Liver (tissue), 9 donors: ENCODE measurements around the gene PLA2G4F. TPM values are rescaled to one million over a fixed set of nuclear protein-coding genes. Genes with fewer than 3 reads are reported as not detected.

Experiments used
- DNase-seq: peaks from one replicate; pipeline ENCODE4 v3.0.0-alpha.2; 2017; ENCODE audit warnings: low spot score
- H3K27ac ChIP-seq, 2 donors: one replicate each; pipeline ENCODE4 v1.7.0; 2013; ENCODE audit warnings: inconsistent platforms in 2 of 2, low read length in 2 of 2, control low read depth in 1 of 2, low read depth in 1 of 2, mild to moderate bottlenecking in 1 of 2
- H3K27me3 ChIP-seq, 4 donors: one replicate each; pipeline versions ENCODE4 v1.6.1 to v1.7.0; 2013; ENCODE audit warnings: low read length in 3 of 4, inconsistent platforms in 1 of 4, mild to moderate bottlenecking in 1 of 4, moderate library complexity in 1 of 4; ENCODE audit not compliant: control insufficient read depth in 4 of 4, insufficient read depth in 4 of 4
- H3K36me3 ChIP-seq, 4 donors: one replicate each; pipeline versions ENCODE4 v1.6.1 to v1.7.0; 2013; ENCODE audit warnings: low read length in 3 of 4, mild to moderate bottlenecking in 3 of 4, low read depth in 1 of 4, moderate library complexity in 1 of 4; ENCODE audit not compliant: control insufficient read depth in 4 of 4, insufficient read depth in 3 of 4
- H3K4me1 ChIP-seq, 4 donors: one replicate each; pipeline versions ENCODE4 v1.6.1 to v1.7.0; 2013; ENCODE audit warnings: low read length in 3 of 4, mild to moderate bottlenecking in 3 of 4, moderate library complexity in 1 of 4; ENCODE audit not compliant: control insufficient read depth in 4 of 4, insufficient read depth in 4 of 4
- H3K4me3 ChIP-seq, 3 donors: one replicate each; pipeline versions ENCODE4 v1.6.1 to v1.7.0; 2013; ENCODE audit warnings: low read length in 3 of 3, control low read depth in 1 of 3, low read depth in 1 of 3, mild to moderate bottlenecking in 1 of 3
- H3K9ac ChIP-seq, 2 donors: one replicate each; pipeline ENCODE4 v1.7.0; 2013; ENCODE audit warnings: low read length in 2 of 2, mild to moderate bottlenecking in 2 of 2, moderate library complexity in 2 of 2, control low read depth in 1 of 2, low read depth in 1 of 2
- H3K9me3 ChIP-seq, 4 donors: one replicate each; pipeline versions ENCODE4 v1.6.1 to v1.7.0; 2013; ENCODE audit warnings: low read length in 3 of 4; ENCODE audit not compliant: control insufficient read depth in 4 of 4
- ATF3 ChIP-seq: IDR thresholded peaks from 2 replicates; pipeline ENCODE4 v1.6.1; 2016; ENCODE audit warnings: antibody characterized with exemption
- CTCF ChIP-seq: fragments of 150-350 bp; IDR thresholded peaks from 2 replicates; pipeline ENCODE4 v1.5.1; 2017; ENCODE audit warnings: improper control_type of control experiment, low read depth, low read length; ENCODE audit not compliant: missing input control
- EGR1 ChIP-seq, 2 donors: IDR thresholded peaks; 2 replicates each; pipeline ENCODE4 v1.6.1; 2016 to 2018; ENCODE audit warnings: antibody characterized with exemption in 2 of 2, low read depth in 2 of 2
- FOXA1 ChIP-seq: IDR thresholded peaks from 2 replicates; pipeline ENCODE4 v1.6.1; 2016; ENCODE audit warnings: antibody characterized with exemption
- FOXA2 ChIP-seq: IDR thresholded peaks from 2 replicates; pipeline ENCODE4 v1.6.1; 2016; ENCODE audit warnings: antibody characterized with exemption
- GABPA ChIP-seq, 2 donors: IDR thresholded peaks in 1 of 2; conservative IDR thresholded peaks in 1 of 2; 2 replicates each; pipeline ENCODE4 v1.6.1; 2016; ENCODE audit warnings: antibody characterized with exemption in 2 of 2, mild to moderate bottlenecking in 1 of 2, moderate library complexity in 1 of 2
- HNF4A ChIP-seq, 2 donors: conservative IDR thresholded peaks; 2 replicates each; pipeline ENCODE4 v1.6.1; 2016; ENCODE audit warnings: antibody characterized with exemption in 2 of 2, mild to moderate bottlenecking in 2 of 2
- HNF4G ChIP-seq: IDR thresholded peaks from 2 replicates; pipeline ENCODE4 v1.6.1; 2016; ENCODE audit warnings: antibody characterized with exemption
- JUND ChIP-seq, 2 donors: IDR thresholded peaks; 2 replicates each; pipeline ENCODE4 v1.6.1; 2016; ENCODE audit warnings: antibody characterized with exemption in 2 of 2
- NR2F2 ChIP-seq: IDR thresholded peaks from 2 replicates; pipeline ENCODE4 v1.6.1; 2016; ENCODE audit warnings: antibody characterized with exemption
- RAD21 ChIP-seq, 2 donors: IDR thresholded peaks; 2 replicates each; pipeline ENCODE4 v1.6.1; 2016; ENCODE audit warnings: antibody characterized with exemption in 2 of 2, mild to moderate bottlenecking in 2 of 2
- REST ChIP-seq: IDR thresholded peaks from 2 replicates; pipeline ENCODE4 v1.6.1; 2016; ENCODE audit warnings: antibody characterized with exemption, mild to moderate bottlenecking
- RXRA ChIP-seq, 2 donors: IDR thresholded peaks; 2 replicates each; pipeline ENCODE4 v1.6.1; 2017 to 2018; ENCODE audit warnings: antibody characterized with exemption in 2 of 2, mild to moderate bottlenecking in 1 of 2
- SP1 ChIP-seq: IDR thresholded peaks from 2 replicates; pipeline ENCODE4 v1.6.1; 2018; ENCODE audit warnings: antibody characterized with exemption, mild to moderate bottlenecking
- TAF1 ChIP-seq: conservative IDR thresholded peaks from 2 replicates; pipeline ENCODE4 v1.6.1; 2016; ENCODE audit warnings: antibody characterized with exemption, mild to moderate bottlenecking
- YY1 ChIP-seq: IDR thresholded peaks from 2 replicates; pipeline ENCODE4 v1.6.1; 2016; ENCODE audit warnings: antibody characterized with exemption, mild to moderate bottlenecking
- ZBTB33 ChIP-seq: IDR thresholded peaks from 2 replicates; pipeline ENCODE4 v1.6.1; 2016; ENCODE audit warnings: antibody characterized with exemption
- WGBS: extraction: QIAGEN DNeasy Blood & Tissue Kit; methylation state at CpG from one replicate; pipeline ENCODE4 v1.1.7; 2013; 5-methylcytosine and 5-hydroxymethylcytosine counted together
- polyA plus RNA-seq, 2 donors: library from polyadenylated mRNA; stranded (reverse) in 1 of 2; unstranded in 1 of 2; fragments of 200-250 nt in 1 of 2; fragments of >200 nt in 1 of 2; fragmentation: Nextera tagmentation in 1 of 2; extraction: Ambion mirVana in 1 of 2; gene quantifications; one replicate each; pipeline versions ENCODE4 v1.2.1 to v1.2.3, GENCODE V29; 2013 to 2015
- total RNA-seq, 2 donors: library from RNA; depleted of rRNA; stranded (reverse); fragments of >200 nt; gene quantifications; one replicate each; pipeline ENCODE4 v1.2.3, GENCODE V29; 2014
- donor health status: healthy.
- donor health status: healthy.
- donor health status: healthy.
- donor health status: healthy.
- donor health status: healthy.

PLA2G4F gene
- total and polyA plus RNA-seq, 4 donors: not detected

GRCh38 chr15:42141246-42141645, 15.2 kb downstream of the PLA2G4F start (continued):
- TF ChIP-seq CTCF (no peak), ATF3 (no peak), NR2F2 (no peak), SP1 (no peak), YY1 (no peak), GABPA (IDR thresholded peaks at IDR 0.05 in 1 of 2, conservative IDR thresholded peaks at IDR 0.05 in 1 of 2) (no peak), EGR1 (IDR thresholded peaks at IDR 0.05; ENCODE audit: low read depth in 2 of 2) (no peak), RXRA (IDR thresholded peaks at IDR 0.05) (no peak), HNF4G (no peak)

GRCh38 chr15:42140383-42141070, 15.9 kb downstream of the PLA2G4F start:
- DNase-seq: no peak
- H3K27ac ChIP-seq: no peak overlapping the region
- 81% methylated on average over 8 of the region's 8 CpGs for WGBS
- H3K4me3 ChIP-seq: no peak overlapping the region
- H3K4me1 ChIP-seq: peaks cover 0 to 1% (median 0%) of the 10 kb centered on the region in 4 donors
- no peak for TF ChIP-seq HNF4G
- TF ChIP-seq RXRA (IDR thresholded peaks at IDR 0.05): no peak
- no peak for TF ChIP-seq ZBTB33
- no peak for TF ChIP-seq FOXA2
- no peak for TF ChIP-seq ATF3
- no peak for TF ChIP-seq JUND (IDR thresholded peaks at IDR 0.05)
- TF ChIP-seq EGR1 (IDR thresholded peaks at IDR 0.05; ENCODE audit: low read depth in 2 of 2): no peak
- TF ChIP-seq REST: no peak
- TF ChIP-seq FOXA1: no peak
- no peak for TF ChIP-seq GABPA (IDR thresholded peaks at IDR 0.05 in 1 of 2, conservative IDR thresholded peaks at IDR 0.05 in 1 of 2)
- TF ChIP-seq TAF1: no peak
- TF ChIP-seq NR2F2: no peak
- no peak for TF ChIP-seq RAD21 (IDR thresholded peaks at IDR 0.05)
- TF ChIP-seq YY1: no peak
- TF ChIP-seq HNF4A (conservative IDR thresholded peaks at IDR 0.05): no peak
- H3K9me3 ChIP-seq: peaks cover 0 to 7% (median 4%) of the 10 kb centered on the region in 4 donors
- no peaks in the 10 kb centered on the region for H3K27me3 ChIP-seq
- no peaks in the 10 kb centered on the region for H3K36me3 ChIP-seq
- no peak overlapping the region for H3K9ac ChIP-seq
